ENCODE measurements around the gene GUCY1A1. TPM values are rescaled to one million over a fixed set of nuclear protein-coding genes. Genes with fewer than 3 reads are reported as not detected.

The GUCY1A1 gene
- total RNA-seq, 4 donors from 2014 or later = 8.4 to 52.0 (median 12.9) TPM

DNA sequence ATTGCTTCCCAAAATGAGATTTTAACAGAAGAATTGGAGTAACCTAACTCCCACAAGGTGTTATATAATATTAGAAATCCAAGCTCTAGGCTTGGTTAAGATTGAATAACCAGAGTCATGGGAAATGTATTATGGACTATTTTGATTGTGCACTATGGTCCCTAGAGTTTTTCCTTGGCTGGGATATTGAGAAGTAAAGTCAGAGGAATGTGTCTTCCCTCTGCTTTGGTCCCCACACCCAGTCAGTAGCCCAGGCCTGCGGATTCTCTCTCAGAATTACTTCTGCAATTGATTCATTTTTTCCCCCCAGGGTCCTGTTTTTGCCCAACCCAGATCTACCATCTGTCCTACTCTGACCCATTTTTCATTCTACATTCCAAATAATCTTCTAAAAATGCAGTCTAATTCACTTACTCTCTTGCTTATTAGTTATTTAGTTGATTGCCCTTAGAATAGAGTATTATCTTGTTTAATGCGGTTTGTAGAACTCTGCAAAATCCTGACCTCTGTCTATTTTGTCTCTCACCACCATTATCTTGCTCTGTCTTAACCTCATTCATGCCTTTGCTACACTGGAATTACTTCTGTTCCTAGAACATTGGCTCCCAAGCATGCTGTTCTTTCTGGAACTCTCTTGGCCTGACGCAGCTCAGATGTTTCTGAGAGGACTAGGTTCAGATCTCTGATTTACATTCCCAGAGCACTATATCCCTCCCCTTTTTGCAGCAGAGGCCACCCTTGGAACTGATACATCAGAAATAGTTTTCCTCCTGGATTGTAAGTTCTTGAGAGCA, 23.6 kb downstream of the GUCY1A1 start:
- TF ChIP-seq, protein P1, sequence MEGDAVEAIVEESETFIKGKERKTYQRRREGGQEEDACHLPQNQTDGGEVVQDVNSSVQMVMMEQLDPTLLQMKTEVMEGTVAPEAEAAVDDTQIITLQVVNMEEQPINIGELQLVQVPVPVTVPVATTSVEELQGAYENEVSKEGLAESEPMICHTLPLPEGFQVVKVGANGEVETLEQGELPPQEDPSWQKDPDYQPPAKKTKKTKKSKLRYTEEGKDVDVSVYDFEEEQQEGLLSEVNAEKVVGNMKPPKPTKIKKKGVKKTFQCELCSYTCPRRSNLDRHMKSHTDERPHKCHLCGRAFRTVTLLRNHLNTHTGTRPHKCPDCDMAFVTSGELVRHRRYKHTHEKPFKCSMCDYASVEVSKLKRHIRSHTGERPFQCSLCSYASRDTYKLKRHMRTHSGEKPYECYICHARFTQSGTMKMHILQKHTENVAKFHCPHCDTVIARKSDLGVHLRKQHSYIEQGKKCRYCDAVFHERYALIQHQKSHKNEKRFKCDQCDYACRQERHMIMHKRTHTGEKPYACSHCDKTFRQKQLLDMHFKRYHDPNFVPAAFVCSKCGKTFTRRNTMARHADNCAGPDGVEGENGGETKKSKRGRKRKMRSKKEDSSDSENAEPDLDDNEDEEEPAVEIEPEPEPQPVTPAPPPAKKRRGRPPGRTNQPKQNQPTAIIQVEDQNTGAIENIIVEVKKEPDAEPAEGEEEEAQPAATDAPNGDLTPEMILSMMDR (IDR thresholded peaks at IDR 0.05) = no peak
- ATAC-seq (ENCODE audit: low FRiP score) (no peak), DNase-seq (ENCODE audit: low spot score) (no peak)

DNA sequence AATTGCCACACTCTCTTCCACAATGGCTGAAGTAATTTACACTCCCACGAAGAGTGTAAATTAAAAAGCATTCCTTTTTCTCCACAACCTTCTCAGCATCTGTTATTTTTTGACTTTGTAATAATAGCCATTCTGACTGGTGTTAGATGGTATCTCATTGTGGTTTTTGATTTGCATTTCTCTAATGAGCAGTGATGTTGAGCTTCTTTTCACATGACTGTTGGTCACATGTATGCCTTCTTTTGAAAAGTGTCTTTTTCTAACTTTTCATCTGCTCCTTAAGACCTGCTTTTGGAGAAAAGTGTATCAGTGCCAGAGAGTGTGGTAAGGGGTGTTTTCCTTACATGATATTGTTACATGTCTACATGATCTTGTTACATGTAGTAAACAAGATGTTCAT, 25.7 kb downstream of the GUCY1A1 start:
- DNase-seq (ENCODE audit: low spot score) (no peak), ATAC-seq (ENCODE audit: low FRiP score) (no peak)
- TF ChIP-seq, protein P1 (IDR thresholded peaks at IDR 0.05) = no peak

DNA sequence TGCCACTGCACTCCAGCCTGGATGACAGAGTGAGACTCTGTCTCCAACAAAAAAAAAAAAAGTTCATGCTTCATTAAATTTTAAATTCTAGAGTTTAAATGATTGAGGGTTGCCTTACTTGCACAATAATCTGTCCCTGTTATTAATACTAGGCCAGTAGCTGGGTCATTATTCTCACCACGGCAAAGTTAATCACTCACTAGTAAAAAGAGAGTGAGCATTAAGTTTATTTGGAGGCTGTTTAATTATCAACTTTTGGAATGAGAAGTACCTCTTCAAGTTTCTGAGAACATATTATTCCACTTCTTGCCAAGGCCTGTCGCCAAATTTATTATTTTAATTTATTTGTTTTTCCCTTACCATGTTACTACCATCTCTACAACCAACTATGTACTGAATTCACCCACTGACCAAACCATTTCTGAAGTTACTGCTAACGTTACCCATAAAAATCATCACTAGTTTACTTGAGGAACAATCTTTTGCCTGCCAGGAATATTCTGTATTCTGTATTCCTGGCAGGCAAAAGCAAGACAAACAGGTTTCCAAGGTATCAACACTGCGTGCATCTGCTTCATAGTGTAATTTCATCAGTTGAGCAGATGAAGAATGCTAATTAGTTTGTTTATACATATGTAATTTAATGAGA, 26.5 kb downstream of the GUCY1A1 start:
- DNase-seq (ENCODE audit: low spot score) (no peak), ATAC-seq (ENCODE audit: low FRiP score) (no peak)
- TF ChIP-seq, protein P1 (IDR thresholded peaks at IDR 0.05) = no peak

DNA sequence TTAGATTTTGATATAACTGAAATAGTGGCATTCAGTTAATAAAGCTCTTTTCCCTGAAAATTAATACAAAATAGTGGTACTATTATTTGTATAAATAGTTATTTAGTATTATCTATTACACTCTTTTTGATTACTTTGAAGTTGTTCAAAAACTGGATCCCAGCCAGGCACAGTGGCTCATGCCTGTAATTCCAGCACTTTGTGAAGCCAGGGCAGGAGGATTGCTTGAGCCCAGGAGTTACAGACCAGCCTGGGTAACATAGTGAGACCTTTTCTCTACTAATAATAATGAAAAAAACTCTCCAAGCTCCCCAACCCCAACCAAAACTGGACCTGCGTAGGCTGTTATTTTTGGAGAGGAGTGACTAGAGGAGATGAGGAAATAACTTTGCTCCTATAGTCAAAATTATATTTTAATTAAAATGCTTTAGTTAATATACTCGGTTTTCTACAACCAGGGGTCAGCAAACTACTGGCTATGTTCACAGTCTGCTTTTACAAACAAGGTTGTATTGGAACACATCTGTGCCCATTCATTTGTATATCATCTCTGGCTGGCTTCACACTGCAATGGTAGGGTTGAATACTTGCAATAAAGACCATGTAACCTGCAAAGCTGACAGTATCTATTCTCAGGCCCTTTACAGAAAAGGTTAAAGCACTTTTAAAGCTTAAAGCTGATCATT, 27.6 kb downstream of the GUCY1A1 start:
- TF ChIP-seq, protein P1 (IDR thresholded peaks at IDR 0.05) = no peak
- DNase-seq (ENCODE audit: low spot score) (no peak), ATAC-seq (ENCODE audit: low FRiP score) (no peak)

DNA sequence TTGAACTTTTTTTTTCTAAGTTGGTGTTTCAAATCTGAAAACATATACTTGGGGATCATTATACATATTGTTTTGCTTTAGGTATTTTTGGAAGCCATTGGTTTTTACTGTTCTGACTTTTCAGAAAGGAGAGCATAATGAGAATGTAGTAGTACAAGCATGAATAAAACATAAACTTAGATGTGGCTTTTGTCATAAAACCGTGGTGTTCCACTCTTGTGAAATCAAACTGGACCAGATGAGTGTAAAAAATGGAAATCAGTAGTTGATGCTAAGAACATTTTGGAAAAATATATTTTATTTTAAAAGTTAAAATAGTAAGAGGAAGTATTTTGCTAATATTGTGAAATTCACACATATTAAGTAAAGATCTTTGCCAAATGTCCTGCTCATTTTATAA, 29.6 kb downstream of the GUCY1A1 start:
- DNase-seq (ENCODE audit: low spot score) = no peak
- ATAC-seq (ENCODE audit: low FRiP score) = no peak
- TF ChIP-seq, protein P1 (IDR thresholded peaks at IDR 0.05) = no peak

DNA sequence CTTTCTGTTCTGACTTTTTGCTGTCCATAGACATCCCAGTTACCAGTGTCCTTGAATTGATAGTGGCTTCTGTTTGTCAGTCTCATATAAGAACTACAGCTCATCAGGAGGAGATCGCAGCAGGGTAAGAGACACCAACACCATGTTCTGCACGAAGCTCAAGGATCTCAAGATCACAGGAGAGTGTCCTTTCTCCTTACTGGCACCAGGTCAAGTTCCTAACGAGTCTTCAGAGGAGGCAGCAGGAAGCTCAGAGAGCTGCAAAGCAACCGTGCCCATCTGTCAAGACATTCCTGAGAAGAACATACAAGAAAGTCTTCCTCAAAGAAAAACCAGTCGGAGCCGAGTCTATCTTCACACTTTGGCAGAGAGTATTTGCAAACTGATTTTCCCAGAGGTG, 30.1 kb downstream of the GUCY1A1 start:
- DNase-seq (ENCODE audit: low spot score) (no peak), ATAC-seq (ENCODE audit: low FRiP score) (no peak)
- TF ChIP-seq, protein P1 (IDR thresholded peaks at IDR 0.05) = no peak

Data from omental fat pad (tissue), 4 donors.